Renal cortical epithelial cell (primary cell): ENCODE results near the gene ODAM. TPM values are rescaled to one million over a fixed set of nuclear protein-coding genes. Genes with fewer than 3 reads are reported as not detected.
"Not testable (repeated sequence)": the region's sequence is repeated elsewhere in the genome, so short reads cannot be mapped to it uniquely, and the experiment has no call there.

ENCODE experiments used
- DNase-seq: peaks from one replicate; pipeline ENCODE4 v3.0.0-alpha.2; 2011; ENCODE audit warnings: low read depth
- total RNA-seq: library from RNA; depleted of rRNA; stranded (reverse); fragments of >200 nt; gene quantifications from 2 replicates; pipeline ENCODE4 v1.2.3, GENCODE V29; 2014

Gene ODAM
- total RNA-seq, 1 donor from 2014 or later: not detected

DNA sequence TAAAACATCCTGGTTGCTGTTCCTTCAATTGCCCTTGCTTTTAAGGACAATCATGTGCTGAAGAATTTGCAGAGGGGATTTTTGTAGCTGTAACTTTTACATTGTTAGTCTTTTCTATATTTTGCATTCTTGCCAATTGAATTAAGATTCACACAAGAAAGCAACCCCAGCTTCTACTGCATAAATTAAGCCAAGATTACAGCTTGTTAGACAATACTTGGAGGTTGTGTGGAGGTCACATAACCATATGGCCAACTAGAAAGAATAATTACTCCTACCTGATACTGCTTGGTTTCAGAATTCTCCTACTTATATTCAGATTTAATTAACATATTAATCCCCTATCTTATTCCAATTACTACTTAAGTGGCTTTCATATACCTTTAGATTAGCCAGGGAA, 26.3 kb downstream of the ODAM start:
- DNase-seq: not testable (repeated sequence)

DNA sequence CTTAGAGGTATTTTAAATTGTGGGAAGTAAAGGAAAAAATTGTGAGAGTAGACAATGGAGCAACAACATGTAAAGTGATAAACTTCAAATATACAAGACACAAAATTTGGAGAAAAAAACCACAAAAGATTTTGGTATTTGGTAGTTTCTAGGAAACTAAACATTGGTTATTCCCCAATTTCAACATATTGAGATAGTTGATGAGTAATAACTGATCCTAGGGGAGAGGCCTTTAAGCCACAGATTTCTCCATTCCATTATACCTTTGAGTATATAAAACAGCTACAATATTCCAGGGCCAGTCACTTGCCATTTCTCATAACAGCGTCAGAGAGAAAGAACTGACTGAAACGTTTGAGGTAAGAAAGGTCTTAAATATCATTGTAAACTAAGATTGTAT, 30.3 kb downstream of the ODAM start, which contains the start of gene FDCSP:
Gene FDCSP, plus strand, starts transcription at position 301 of the 400 bp plus-strand sequence. CDS start 5,071 bp downstream, outside the sequence.
- DNase-seq: no peak

DNA sequence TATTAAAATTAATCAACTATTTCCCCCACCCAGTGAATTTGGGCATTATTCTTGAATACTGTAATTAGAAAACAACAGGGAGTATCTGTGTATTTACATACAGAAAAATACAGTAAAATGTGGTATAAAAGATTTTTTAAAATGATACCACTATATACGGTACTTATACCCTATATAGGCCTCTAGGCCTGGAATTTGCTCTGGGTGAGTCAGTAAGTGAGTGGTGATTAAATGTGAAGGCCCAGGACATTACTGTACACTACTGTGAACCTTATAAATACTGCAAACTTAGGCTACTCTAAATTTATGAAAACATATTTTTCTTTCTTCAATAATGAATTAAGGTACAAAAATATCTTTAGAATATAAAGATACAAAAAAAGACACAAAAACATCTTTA, 40.6 kb downstream of the ODAM start:
- no peak for DNase-seq

DNA sequence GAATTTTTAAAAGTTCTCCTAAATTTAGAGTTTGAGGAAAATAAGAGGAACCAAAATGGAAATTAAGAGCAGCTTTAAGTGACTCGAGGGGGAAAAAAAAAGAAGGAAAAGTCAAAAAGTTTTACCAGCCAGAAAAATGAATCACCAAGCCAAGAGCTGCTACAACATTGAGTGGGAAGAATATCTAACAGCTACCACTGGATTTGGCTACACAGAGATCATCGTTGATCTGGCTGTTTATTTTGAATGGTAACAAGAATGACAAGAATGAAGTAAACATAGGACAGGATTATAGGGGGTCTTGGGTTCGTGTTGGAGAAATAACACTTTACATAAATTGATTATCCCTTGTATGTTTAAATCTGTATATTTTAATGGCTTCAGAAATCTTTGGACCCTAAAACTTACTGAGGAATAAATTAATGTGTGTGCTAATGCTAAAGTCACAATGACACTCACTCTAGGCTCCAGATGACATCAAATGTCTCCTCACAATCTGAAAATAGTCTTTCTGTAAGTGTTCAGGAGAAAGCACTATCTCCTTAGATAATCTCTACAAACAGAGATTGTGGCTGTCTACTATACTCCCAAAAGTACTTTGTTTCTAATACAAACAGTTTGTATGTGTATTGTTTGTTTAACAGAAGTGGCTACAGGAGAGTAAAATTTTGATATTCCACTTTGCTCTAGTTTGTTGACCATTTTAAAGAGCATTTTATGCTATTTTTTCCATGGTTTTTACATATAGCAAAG, 43.8 kb downstream of the ODAM start:
- DNase-seq: no peak

DNA sequence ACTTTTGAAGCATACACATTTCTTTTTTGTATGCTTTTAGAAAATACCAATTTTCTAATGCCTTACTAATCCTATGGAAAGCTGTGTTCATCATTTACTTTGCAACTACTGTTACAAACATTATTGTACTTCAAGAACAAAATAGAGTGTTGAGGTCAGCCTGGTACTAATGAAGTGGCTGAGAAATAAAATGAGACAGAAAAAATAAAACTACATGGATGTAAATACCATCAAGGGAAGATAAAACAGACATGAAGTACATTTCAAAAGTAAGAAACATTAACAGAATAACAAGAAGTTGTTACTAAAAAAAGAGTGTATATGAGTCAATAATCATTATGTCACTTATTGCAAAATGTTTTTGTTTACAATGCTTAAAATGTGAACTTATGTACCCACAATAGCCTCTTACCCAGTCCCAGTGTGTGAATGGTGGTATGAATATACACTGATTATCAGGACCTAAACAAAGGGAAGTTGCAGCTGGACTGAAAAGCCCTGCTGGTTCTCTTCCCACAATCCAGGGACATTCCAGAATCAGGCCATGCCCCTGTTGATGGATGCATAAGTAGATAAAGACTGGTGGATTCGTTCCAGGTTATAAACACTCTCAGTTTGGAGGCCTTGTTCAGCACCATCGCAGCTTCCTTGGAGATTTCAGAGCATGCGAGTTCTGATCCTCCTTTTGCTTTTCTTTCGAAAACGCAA, 44.5 kb downstream of the ODAM start:
- no peak for DNase-seq

DNA sequence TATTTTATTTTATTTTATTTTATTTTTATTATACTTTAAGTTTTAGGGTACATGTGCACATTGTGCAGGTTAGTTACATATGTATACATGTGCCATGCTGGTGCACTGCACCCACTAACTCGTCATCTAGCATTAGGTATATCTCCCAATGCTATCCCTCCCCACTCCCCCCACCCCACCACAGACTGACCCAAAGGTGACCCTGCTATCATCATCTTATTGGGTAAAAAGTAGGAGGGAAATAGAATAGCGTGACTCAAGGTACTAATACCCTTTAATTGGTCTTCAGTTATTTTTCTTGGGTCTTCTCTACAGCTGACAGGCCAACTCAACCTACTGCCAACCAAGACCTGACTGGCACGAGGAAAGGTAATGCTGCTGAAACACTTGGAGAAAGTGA, 46.8 kb downstream of the ODAM start, which contains the start of gene CSN3:
Gene CSN3, plus strand, starts transcription at position 301 of the 400 bp plus-strand sequence. CDS start 2,223 bp downstream, outside the sequence.
- not testable (repeated sequence) for DNase-seq

DNA sequence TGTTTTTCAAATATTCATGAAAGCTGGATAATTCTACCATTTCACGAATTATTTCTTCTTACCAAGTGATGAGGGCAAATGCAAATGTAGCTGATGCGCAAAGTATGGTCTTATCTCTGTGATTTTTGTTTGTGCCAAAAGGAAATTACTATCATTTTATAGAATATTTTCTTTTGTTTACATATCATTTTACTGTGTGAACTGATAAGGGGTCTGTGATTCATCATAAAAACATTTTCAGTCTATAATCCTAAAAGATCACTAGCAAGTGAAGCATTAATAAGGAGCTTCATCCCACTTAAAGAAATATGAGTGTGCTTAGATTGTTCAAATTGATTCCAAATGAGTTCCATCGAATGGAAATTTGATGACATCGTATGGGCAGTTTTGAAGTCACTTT, 47.6 kb downstream of the ODAM start:
- DNase-seq: no peak

DNA sequence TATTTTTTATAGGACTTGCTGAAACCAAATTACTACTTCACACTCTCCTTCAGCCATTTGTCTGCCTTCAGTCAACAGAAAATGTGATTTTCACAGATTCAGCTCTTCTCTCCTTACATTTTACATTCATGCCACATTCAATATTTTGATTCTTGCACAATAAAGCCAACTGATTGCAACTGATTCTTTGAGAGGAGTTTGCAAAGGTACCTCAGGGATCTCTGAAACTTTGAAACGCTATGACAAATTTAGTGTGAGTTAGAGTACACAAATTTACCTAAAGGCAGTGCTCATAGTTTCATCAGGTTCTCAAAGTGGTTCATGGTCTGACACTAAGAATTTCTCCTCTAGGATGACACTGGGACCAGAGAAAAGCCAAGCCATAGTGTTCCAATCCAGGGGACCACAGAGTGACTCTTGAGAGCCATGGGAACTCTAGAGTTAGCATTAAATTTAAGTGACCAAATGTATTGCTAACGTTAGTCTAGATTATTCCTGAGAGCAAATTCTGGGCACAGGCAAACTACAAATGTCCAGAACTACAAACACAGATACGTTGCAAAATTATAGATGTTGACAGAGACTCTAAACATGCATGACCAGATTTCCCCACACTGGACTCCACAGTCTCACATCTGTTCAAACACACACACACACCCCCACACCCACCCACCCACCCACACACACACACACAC, 55.9 kb downstream of the ODAM start:
- DNase-seq: no peak

DNA sequence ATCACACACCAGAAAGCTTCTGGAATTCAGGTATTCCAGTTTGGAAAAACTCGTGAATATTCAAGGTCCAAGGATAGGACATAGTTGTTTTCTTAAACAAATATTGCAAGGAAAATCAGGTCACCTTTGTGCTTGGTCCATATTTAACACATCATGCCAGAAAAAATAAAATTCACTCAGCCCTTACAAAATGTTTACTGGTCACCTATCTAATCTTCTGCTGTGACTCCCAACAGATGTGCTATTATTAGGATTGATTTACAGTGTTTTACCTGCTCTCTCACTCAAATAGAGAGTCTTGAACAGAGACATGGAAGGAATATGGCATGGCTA, 56.4 kb downstream of the ODAM start:
- DNase-seq: no peak

Other genes starting within 250 kb of the ODAM start
- gene CSN2, start 230.0 kb upstream of the ODAM start, total RNA-seq: not detected in 2 replicates
- not detected in 2 replicates for gene STATH, start 199.8 kb upstream of the ODAM start, total RNA-seq
- gene HTN3, start 167.3 kb upstream of the ODAM start, total RNA-seq: not detected in 2 replicates
- gene HTN1, start 145.3 kb upstream of the ODAM start, total RNA-seq: not detected in 2 replicates
- not detected in 2 replicates for gene PRR27, start 41.5 kb upstream of the ODAM start, total RNA-seq
- gene FDCSP, start 30.4 kb downstream of the ODAM start, total RNA-seq: not detected in 2 replicates
- gene CSN3, start 46.9 kb downstream of the ODAM start, total RNA-seq: not detected in 2 replicates
- not detected in 2 replicates for gene CABS1, start 139.3 kb downstream of the ODAM start, total RNA-seq
- gene SMR3A, start 165.0 kb downstream of the ODAM start, total RNA-seq: not detected in 2 replicates
- not detected in 2 replicates for gene SMR3B, start 187.4 kb downstream of the ODAM start, total RNA-seq
- gene OPRPN, start 202.2 kb downstream of the ODAM start, total RNA-seq: not detected in 2 replicates